HG02852 (cell line): ENCODE measurements around the gene SNX32.

Experiments used
- ATAC-seq: cut with Tn5 transposase; IDR thresholded peaks from one replicate; pipeline ENCODE4 v1.9.1; 2021; ENCODE audit warnings: mild to moderate bottlenecking, moderate library complexity; ENCODE audit not compliant: unreplicated experiment

Gene SNX32

DNA sequence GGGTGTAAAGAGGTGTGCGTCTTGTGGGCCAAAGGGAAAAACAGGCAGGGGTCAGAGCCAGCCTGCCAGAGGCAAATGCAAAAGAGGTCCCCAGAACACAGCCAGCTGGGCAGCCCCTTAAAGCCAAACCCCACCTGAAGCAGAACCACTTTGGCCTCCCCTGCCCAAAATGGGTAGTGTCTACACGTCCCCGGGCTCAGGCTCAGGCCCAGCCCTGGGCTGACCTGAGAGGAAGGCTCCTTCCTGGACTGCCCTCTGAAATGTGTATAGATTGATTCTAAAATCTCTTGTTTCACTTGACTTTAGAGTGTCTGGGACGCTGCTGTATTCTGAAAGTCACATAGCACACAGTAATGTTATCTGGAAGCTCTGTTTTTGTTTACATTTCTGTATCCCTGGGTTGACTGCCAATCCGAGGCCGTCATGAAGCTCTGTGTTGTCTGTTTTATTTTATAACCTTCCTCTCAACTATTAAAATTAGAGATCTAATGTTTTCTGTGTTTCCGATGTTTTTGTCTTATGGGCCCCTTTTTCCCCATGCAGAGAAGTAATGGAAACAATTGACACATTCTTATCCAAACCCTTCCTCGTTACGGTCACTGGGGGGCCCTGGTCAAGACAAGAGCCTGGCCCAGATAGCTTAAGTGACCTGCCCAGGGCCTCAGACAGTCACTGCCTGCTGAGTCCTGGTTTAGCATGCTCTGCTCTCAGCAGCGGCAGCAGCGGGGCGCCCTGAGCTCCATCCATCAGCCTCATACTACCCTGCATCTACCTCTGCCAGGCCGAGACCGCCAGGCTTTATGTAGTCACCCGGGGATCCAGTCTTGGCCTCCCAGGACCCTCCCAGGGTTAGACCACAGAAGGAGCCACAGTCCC is 36.8 kb upstream of the SNX32 start:
- ATAC-seq, result no peak

DNA sequence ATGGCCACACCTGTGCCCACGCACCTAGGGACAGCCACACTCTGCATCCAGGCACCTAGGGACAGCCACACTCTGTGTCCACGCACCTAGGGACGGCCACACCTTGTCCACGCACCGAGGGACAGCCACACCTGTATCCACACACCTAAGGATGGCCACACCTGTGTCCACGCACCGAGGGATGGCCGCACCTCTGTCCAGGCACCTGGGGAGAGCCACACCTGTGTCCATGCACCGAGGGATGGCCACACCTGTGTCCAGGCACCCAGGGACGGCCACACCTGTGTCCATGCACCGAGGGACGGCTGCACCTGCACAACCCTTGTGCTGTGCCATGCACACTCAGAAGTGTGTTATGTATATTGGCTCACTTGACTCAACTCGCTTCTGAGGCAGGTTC is 36.1 kb upstream of the SNX32 start:
- ATAC-seq, result no peak

DNA sequence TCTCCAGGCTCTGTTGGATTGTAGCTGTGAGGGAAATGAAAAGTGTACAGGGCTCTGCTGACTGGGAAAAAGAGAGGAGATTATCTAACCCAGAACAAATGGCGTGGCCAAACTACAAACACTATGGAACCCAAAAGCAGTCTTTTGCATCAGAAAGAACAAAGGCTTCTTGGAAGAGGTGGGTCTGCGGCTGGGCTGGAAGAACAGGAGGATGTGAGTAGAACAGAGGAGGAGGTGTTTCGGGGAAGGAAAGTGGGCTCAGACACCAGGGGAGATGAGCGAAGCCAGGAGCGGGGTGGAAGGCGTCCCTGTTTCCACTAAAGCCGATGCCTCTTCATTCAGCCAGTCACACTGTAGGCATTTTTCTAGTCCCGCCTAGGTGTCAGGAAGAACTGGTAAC is 34.9 kb upstream of the SNX32 start:
- ATAC-seq, result no peak

DNA sequence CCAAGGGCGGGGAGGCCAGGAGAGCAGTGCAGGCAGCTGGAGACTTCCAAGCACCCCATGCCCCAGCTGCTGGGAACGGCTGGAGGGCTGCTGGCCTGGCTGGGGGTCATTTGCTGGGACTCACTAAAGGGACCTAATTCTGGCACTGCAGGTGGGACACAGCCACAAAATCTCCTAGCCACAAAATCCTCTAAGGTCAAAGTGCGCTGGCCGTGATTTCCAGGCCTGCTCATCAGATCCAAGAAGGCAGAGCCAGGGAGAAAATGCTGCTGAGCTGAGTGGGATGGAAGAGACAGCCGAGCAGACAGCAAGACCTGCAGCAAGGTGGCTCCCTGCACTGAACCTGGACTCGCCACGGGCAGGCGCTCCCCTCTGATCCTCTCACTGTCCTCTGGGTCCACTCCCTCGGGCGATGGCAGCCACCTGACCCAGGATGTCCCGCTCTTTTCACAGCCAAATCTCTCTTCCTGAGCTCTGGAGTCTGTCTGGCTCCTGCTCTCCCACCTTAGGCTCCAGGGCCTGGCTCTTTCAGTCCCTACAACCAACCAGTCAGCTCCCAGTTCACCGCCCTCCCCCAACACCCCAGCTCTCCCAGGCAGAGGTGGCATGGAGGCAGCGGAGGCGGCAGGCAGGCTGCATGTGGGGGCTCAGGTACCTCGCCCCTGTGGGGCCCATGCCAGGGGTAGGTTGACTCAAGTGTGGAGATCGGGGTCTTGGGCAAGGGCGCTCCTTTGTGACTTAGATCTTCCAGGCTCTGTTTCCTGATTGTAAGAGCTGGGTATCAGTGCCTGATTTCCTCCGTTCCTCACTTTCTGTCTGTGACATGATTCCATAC is 32.4 kb upstream of the SNX32 start:
- ATAC-seq, result no peak

DNA sequence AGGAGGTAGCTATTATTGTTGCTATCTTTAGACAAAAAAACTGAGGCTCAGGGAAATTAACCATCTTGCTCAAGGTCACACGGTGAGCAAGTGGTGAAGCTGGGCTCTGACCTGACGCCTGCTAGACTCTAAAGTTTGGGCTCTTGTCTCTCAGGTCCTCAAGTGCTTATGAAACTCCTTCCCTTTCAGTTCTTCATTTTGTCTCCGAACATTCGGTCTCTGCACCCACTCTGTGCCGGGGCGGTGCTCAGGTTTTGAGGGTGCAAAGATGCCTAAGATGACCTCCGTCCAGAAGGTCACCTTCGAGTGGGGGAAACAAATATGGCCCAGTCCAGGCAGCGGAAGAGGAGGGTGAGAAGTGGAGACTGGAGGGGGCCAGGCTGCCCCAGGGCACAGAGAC is 30.9 kb upstream of the SNX32 start:
- peak; percentile 79 for ATAC-seq

DNA sequence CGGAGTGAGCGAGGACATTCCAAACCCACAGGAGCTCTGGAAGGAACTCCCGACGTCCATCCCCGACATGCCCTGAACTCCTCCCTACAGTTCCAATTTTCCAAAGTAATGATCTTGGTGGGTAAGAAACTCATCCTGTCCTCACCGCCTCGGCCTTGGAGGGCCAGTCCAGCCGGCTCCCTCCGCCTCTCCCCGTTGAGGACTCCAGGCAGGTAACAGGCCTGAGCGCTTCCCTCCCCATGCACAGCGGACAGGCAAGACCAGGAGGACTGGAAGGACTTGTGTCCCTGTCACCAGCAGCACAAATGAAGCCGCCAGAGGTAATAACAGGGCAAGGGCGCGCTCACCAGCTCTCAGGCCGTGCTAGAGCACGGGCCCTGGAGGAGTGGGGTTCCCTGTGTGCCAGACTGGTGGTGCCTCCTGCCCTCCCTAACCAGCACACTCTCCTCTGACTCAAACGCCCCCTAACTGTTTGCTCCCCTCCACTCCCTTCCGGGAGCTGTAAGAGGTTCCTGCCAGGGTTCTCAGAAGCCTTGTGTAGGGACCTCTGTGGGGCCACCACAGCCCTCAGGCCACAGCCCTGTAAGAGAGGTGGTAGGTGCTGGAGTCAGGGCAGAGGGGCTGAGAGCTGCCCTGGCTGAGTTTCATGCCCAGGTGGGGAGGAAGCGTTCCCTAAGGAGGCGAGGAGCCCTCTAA is 29.8 kb upstream of the SNX32 start:
- no peak for ATAC-seq

DNA sequence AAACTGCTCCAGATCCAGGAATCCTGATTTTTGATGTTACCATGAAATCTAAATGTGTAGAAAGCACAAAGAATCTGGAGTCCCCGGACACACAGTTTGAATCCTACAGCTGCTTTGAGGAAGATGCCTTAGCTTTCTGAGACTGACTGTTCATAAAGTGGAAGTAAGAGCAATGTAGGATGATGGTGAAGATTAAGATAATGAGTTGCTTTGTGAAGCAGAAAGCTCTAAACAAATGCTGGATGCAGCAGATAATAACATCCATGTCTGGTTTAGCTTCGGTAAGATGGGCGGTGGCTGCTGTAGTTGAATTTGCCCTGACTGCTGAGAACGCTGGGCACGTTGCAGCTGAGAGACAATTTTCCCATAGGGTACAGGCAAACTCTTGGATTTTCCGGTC is 26.8 kb upstream of the SNX32 start:
- ATAC-seq, result no peak

DNA sequence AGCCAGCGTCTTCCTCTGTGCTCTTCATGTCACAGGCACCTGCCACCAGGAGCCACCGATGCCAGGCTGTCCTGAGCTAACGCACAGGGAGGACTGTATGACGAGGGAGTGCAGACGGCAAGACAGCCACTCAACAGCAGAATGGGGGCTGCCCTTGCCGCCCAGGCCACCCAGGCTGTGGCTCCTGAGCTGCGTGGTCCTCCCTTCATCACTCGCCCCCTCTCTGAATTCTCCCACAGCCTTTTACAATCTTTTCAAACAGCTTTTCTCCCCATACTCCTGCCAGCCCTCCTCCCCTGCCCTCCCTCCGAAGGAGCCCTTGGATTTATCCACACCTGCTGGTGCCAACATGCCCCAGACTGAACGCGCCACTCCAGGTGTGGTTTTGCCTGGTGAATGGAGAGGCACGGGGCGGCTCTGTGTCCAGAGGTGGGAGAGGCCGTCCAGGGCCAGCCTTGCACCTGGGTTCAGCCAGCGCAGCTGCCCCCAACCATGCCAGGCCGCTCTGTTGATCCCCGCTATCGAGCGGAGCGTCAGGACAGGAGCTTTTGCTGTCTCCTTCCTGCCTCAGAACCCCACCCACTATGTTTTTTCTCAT is 24.9 kb upstream of the SNX32 start:
- no peak for ATAC-seq

DNA sequence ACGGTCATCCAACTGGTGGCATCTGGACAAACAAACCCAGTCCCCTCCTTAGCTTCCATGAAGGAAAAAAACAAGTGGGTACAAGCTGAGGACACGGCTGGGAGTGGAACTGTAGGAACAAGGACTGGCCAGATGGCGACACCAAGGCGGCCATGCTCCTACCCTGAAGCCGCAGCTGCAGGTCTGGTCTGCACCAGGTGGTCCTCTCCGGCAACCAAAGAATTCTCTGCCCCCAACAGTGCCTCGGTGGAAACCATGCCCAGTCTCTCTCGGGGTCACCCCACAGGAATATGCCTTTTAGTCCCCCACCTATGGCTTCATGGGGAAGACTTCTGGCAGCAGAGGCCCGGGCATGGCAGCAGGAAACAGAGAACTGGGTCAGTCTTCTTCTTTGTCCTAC is 24.3 kb upstream of the SNX32 start:
- ATAC-seq, result no peak

DNA sequence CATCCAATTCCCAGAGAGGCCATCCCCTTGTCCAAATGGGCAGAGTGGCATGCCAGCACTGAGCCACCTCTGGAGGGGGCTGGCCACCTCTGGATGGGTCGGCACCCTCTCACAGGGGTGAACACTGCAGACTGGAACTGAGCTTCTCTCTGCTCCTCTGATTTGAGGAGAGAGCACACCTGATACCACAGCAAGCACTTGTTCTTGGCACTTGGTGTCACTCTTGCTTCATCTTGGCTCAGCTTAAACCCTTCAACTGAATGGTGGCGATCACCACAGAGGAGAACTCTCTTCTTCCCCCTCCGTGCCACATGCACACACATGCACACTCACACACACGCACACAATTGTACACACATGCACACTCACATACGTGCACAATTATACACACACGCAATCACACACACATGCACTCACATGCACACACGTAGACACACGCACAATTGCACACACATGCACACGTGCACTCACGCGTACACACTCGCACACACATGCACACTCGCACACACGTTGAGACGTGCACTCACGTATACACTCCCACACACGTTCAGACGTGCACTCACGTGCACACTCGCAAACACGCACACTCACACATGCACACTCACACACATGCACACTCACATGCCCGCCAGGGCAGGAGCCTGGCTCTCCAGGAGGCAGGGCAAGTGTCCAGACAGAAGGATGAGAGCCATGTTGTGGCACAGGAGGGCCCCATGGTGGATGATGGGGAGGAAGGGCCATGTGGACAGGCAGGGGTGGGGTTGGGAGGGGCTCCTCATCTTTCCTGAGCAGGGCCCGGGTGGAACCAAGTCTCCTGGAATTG is 23.5 kb upstream of the SNX32 start:
- ATAC-seq, result no peak

DNA sequence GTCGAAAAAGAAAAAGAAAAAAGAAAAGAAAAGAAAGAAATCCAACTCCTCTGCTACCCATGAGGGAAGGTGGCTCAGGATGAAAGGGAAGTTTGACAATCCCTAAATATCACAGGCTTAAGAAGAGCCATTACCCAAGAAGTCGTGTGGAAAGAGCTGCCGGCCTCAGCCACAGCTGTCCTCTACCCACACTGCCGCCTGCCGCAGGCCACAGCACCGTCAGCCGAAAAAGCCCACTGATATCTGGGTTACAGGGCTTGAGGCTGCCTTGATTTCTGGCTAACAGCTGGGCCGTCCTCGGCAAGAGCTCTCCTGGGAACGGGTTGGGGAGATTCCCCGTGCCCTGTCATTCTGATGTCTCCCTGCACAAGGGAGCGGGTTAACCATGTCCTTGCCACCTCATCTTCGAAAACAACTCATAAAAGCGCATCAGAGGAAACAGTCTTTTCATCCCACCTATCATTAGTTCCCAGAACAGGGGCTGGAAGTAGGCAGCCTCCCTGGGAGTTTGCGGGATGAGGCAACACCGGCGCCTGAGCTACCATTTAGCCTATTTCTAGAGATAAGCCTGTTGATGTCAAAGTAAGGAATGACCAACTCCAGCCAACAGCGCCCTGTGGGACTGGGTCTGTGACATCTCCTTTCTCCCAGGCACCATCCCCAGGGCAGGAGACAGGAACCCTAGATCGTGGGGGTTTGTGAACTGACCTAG is 21.8 kb upstream of the SNX32 start:
- ATAC-seq, result no peak

DNA sequence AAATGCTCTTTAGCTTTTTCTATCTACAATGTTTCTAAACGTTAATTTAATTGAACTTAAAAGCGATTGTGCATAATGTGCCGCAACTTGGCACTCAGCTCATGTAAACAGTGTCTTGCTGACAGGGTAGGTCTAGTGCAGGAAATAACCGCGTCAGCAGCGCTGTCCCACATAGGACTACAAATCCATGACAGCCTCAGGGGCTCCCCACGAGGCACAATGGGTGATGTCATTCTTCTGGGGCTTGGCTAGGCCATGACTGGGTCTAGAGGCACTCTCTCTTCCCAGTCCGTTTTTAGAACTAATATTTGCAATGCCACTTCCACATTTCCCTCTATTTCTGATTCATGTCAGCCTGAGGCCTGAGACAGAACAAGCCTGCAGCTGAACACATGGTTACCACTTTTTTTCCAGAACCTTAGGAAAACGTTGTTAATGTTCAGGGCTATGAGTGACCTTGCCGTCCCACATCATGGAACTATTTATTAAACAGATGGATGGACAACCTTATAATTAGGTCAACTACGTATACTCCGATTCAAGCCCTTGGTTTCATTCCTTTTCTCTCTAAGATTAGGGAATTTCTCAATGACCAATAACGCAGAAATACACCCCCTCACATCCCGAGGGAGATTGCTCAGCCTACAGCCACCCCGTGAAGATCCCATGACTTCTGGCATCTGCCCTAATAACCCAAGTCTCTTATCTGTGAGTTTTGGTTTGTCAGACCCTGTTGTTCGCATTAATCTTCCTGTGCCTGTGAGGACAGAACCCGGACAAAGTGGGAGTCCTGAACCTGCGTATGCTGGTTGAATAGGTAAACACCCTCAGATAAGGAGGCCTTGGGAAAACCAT is 19.4 kb upstream of the SNX32 start:
- ATAC-seq, result no peak

DNA sequence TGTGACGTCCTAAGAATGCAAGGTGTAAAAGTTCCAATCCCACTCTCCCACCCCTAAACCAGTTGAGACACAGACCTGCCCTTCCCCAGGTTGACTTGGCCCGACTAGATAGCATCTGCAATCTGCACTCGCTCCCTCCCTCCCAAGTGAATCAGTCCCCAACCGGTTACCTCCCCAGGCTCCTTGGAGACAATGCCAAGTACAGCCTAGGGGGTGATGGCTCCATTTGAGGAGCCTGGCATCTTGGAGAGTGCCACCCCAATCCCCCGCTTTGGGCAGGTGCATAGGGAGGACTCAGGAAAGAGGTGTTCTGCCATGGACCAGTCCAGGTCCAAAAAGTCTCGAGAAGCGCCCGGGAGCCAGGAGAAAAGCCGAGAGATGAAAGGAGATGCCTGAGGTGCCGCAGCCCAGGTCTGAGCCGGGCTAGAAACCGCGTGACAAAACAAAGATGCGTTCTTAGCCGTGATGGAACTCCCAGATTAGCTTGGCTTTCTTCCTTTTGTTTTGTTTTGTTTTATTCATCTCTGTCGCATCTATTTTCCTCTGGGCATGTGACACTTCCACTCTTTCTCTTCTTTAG is 18.7 kb upstream of the SNX32 start:
- no peak for ATAC-seq

DNA sequence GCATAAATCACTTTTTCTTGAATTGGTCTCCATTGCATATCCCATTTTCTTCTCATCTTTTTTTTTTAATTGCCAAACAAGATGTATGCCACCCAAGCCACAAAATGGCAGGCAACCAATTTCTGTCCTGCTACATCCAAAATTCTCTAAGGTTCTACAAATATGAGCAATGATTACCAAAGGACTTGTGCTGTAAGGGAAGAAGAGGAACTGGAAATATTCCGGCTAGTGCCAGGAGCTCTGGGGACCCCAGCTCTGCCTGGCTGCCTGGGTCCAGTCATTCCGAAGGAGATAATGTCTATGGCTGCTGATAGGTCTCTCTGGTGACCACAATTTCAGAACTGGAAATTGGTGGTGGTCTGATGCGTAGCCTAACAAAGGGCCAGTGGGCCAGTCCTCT is 17.1 kb upstream of the SNX32 start:
- ATAC-seq, result no peak

DNA sequence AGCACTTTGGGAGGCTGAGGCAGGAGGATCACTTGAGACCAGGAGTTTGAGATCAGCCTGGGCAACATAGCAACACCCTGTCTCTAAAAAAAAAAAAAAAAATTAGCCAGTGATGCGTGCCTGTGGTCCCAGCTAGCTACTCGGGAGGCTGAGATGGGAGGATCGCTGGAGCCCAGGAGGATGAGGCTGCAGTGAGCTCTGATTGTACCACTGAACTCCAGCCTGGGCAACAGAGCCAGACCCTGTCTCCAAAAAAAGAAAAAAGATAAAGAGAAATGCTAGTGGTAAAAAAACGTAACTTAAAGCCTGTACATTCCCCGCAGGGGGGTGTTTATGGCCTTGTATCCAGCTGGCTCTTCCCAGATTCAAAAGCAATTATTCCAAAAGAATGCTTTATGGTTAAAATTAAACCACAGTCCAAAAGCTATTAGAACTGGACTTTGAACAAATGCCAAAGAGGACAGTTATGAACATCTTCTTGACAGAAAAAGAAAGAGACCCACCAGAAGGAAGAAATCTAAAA is 16.4 kb upstream of the SNX32 start:
- ATAC-seq, result no peak

DNA sequence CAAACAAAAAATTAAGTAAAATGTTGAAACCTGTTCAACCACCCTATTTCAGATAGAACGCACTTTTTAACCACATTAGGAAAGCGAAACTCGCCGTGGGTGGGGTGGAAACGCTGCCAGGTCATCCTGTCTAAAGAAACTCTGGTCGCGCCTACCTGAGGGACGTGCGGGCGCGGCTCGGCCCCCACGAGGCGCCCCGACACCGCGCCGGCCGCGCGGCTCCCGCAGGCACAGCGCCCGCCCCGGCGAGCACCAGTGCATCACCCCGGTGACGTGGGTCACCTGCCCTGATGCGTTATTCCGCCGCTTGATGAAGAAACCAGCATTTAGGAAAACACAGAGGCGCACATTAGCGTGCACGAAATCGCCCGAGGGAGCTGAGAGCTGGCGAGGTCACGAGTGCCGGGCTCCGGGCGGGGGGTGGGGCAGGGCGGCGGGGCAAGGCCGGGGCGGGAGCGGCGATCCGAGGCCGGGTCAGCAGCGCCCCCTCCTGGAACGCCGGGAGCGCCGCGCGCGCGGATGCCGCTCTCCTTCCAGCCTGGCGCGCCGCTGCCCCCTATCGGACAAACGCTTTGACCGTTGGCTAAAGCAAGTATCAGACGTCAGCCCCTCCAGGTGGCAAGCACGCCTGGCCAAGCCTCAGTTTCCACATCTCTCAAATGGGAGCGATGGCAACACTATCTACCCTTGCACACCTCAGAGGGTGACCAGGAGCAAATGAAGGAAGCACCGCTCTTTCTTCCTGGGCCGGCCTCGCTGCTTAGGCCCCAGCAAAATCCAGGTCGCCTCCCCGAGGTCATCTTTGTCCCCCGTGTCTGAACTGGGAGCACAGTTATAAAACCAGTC is 15.7 kb upstream of the SNX32 start:
- peak; percentile 75 for ATAC-seq

DNA sequence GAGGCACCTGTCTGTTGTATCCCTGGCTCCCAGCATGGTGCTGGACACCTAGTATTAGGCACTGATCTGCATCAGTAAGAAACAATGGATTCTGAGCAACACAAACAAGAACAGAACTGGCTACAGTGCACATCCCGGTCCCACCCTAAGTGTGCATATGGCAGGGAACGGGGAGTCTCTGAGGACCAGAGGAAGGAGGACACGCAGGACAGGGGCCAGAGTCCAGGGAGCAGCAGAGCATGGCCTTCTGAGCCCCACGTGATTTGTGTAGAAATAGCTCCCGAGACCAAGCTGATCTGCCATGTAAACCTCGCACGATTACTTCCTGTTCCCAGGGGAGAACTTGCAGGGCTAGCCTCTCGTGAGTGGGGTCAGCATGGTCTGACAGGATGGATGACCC is 12.7 kb upstream of the SNX32 start:
- no peak for ATAC-seq
